Measurements from ENCODE around the gene HAPSTR1. TPM values are rescaled to one million over a fixed set of nuclear protein-coding genes. Genes with fewer than 3 reads are reported as not detected.
A peak's percentile ranks its signal among the peaks of the same experiment; 100 is the strongest.

Gene HAPSTR1
- total and polyA plus RNA-seq, 2 of the 8 experiments (the other 6 are each of a cell fraction or from before 2014, with no cell fraction given): 11.9 to 66.1 TPM

DNA sequence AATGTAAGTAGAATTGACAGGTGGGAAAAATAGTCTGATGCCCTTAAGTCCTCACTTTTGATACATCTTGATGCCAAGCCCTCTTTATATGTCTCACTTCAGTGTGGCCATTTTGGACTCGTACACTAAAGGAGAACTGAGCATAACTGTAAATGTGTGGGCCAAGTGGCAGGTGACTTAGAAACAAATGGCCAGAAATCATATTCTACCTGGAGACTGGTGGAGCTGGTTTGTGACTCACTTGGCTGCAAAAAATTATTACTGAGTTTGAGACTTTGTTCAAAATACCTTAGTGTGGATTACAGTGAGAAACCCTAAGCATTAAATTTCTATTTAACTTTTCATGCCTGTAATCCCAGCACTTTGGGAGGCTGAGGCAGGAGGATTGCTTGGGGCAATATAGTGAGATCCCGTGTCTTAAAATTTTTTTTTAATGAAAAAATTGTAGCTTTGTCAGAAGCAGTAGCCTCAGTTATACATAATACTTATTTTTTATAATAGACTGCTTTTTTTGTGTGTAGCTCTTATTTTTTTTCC lies 5.0 kb downstream of the HAPSTR1 start:
- TF ChIP-seq EZH2 (IDR thresholded peaks at IDR 0.05; ENCODE audit: low read depth, low read length, severe bottlenecking): no peak
- TF ChIP-seq SAP30 (IDR thresholded peaks at IDR 0.05; ENCODE audit: insufficient read depth, insufficient replicate concordance, low read length): no peak
- TF ChIP-seq, protein P1, sequence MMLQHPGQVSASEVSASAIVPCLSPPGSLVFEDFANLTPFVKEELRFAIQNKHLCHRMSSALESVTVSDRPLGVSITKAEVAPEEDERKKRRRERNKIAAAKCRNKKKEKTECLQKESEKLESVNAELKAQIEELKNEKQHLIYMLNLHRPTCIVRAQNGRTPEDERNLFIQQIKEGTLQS (IDR thresholded peaks at IDR 0.05; ENCODE audit: insufficient read depth, low read depth, low read length): no peak
- no peak for TF ChIP-seq HDAC6 (IDR thresholded peaks at IDR 0.05; ENCODE audit: low read depth, low read length)
- no peak for TF ChIP-seq CBX5 (IDR thresholded peaks at IDR 0.05; ENCODE audit: low read depth, low read length)
- TF ChIP-seq SRF (IDR thresholded peaks at IDR 0.05; ENCODE audit: low read depth, low read length): no peak
- TF ChIP-seq TEAD4 (IDR thresholded peaks at IDR 0.05; ENCODE audit: low read depth, low read length): no peak
- no peak for TF ChIP-seq RNF2 (IDR thresholded peaks at IDR 0.05; ENCODE audit: borderline replicate concordance, low read depth, low read length, missing control alignments, poor library complexity, severe bottlenecking)
- TF ChIP-seq KDM5A (IDR thresholded peaks at IDR 0.05; ENCODE audit: low read length): no peak
- no peak for TF ChIP-seq PHF8 (conservative IDR thresholded peaks at IDR 0.05; ENCODE audit: low read depth, low read length)
- CTCF ChIA-PET (ENCODE audit: partially characterized antibody): interaction anchor here (1.1 to 2.5 kb wide), 3 partner anchors 22 to 162 kb away, joined by 3 to 5 read pairs (median 3); no protein-coding TSS in a partner anchor

More for the DNA sequence above, 5.0 kb downstream of the HAPSTR1 start:
- no peaks in the 10 kb centered on the region; the same call in 1 of the 2 replicates for H3K79me1 ChIP-seq (ENCODE audit: low read depth, low read length)
- DNase-seq (ENCODE audit: low read depth in 1 of 2, low spot score in 2 of 2) (no peak), FAIRE-seq (no peak)
- no peak overlapping the region for H3K56ac ChIP-seq (replicated peaks; ENCODE audit: insufficient read length, low read depth, low read length)
- no peak overlapping the region for H2AFZ ChIP-seq (ENCODE audit: low read length)
- no peak overlapping the region for H4K5ac ChIP-seq (ENCODE audit: insufficient read length, low read depth, low read length)
- no peak overlapping the region for H4K91ac ChIP-seq (replicated peaks; ENCODE audit: insufficient read length, low read length)
- no peak overlapping the region for H3K4me3 ChIP-seq (ENCODE audit: extremely low read depth in 1 of 4, insufficient read depth in 2 of 4, low read depth in 3 of 4, low read length in 4 of 4)
- no peak overlapping the region for H3K4ac ChIP-seq (replicated peaks; ENCODE audit: insufficient read length, low read depth, low read length)
- no peak overlapping the region for H2BK20ac ChIP-seq (ENCODE audit: low read length)
- no peak overlapping the region for H4K8ac ChIP-seq (ENCODE audit: extremely low read depth, insufficient read depth, low read length)
- H3K23me2 ChIP-seq (ENCODE audit: low read depth, low read length): peaks cover 7% of the 10 kb centered on the region
- H3K9ac ChIP-seq (replicated peaks in 1 of 4; ENCODE audit: extremely low read depth in 1 of 4, low read depth in 3 of 4, low read length in 3 of 4): no peak overlapping the region
- peaks cover 5 to 54% (median 7%) of the 10 kb centered on the region in 4 experiments; a peak in 6 of 8 replicates for H3K36me3 ChIP-seq (ENCODE audit: control insufficient read depth in 2 of 4, insufficient read depth in 4 of 4, low read length in 3 of 4)
- no peak overlapping the region for H2BK12ac ChIP-seq (ENCODE audit: low read depth, low read length)
- 0 out of 4 replicates have a peak overlapping the region, but pooled peaks of 1 of the 2 experiments have one; percentile 95 for H3K4me2 ChIP-seq (ENCODE audit: insufficient read depth in 1 of 2, low read depth in 2 of 2, low read length in 2 of 2)
- peaks cover 0 to 9% (median 5%) of the 10 kb centered on the region in 4 experiments; a peak in 5 of 7 replicates for H3K4me1 ChIP-seq (replicated peaks in 1 of 4; ENCODE audit: control insufficient read depth in 3 of 4, insufficient read depth in 4 of 4, low read length in 3 of 4)
- no peak overlapping the region for H3K23ac ChIP-seq (ENCODE audit: insufficient read length)
- H2AK5ac ChIP-seq (ENCODE audit: low read depth, low read length): no peak overlapping the region
- no peaks in the 10 kb centered on the region for H3K9me3 ChIP-seq (ENCODE audit: insufficient read depth in 2 of 2, low read depth in 1 of 2, low read length in 1 of 2)
- no peaks in the 10 kb centered on the region for H3K27me3 ChIP-seq (replicated peaks in 1 of 4; ENCODE audit: control insufficient read depth in 3 of 4, extremely low read depth in 1 of 4, insufficient read depth in 3 of 4, low read length in 3 of 4)
- H2BK15ac ChIP-seq (ENCODE audit: low read length): no peak overlapping the region
- H3K79me2 ChIP-seq (ENCODE audit: control insufficient read depth in 1 of 2, insufficient read depth in 2 of 2, low read length in 2 of 2): peaks cover 64 to 96% of the 10 kb centered on the region in 2 experiments
- H4K20me1 ChIP-seq (replicated peaks in 1 of 2; ENCODE audit: control insufficient read depth in 1 of 2, insufficient read depth in 2 of 2, low read length in 2 of 2): peaks cover 36 to 38% of the 10 kb centered on the region in 2 experiments
- H3K14ac ChIP-seq (ENCODE audit: insufficient read length): no peak overlapping the region
- POLR2A ChIA-PET (ENCODE audit: partially characterized antibody): interaction anchor here (1.1 to 9.2 kb wide), 7 partner anchors 14 to 161 kb away, joined by 3 to 94 read pairs (median 3); no protein-coding TSS in a partner anchor
- 91% methylated on average over 2 of the region's 2 CpGs; no CpG with 5 or more reads in 1 of the 2 experiments for WGBS, 2 experiments (ENCODE audit: extremely low coverage in 1 of 2, insufficient coverage in 1 of 2, insufficient read length in 1 of 2, insufficient replicate concordance in 2 of 2, low coverage in 1 of 2, low lambda C conversion rate in 2 of 2, missing lambda C conversion rate in 1 of 2)
- no peak overlapping the region for H2BK120ac ChIP-seq (replicated peaks; ENCODE audit: low read depth, low read length)
- no peak overlapping the region for H3K27ac ChIP-seq (ENCODE audit: low read depth, low read length)
- H3K18ac ChIP-seq (ENCODE audit: extremely low read depth, low read length): no peak overlapping the region
- no peak overlapping the region for H2BK5ac ChIP-seq (ENCODE audit: low read depth, low read length)

Measured in H1 (cell line).